Measurements from ENCODE around the gene FRAT2.
"Not testable (repeated sequence)": the region's sequence is repeated elsewhere in the genome, so short reads cannot be mapped to it uniquely, and the experiment has no call there.

Gene FRAT2

DNA sequence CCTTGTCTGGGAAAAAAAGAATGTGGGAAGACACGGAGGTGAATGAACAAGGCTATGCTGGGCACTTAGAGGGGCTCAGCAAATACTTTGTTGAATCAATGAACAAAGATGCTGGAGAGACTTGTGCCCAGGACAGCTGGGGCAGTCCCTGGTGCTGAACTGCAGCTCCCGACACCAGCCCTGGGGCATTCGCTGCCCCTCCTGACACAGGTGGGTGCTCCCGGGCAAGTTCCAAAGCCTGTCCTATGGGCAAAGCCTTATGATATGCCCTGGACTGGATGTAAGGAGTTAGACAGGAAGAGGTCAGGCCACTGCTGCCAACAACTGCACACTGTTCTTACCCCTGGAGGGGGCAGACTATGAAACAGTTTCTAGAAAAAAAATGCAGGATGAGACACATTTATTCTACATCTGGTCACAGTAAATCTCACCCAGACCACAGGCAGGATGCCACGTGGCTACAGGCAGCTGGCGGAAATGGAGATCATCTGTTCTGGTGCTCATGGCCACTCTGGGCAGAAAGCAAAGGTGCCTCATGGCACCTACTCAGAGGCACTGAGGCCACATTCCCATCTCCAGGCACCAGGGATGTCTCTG lies 21.9 kb upstream of the FRAT2 start:
- DNase-seq (ENCODE audit: low spot score): no peak

GRCh38 chr10:97355571-97355975 lies 21.0 kb upstream of the FRAT2 start:
- DNase-seq (ENCODE audit: low spot score): no peak

DNA sequence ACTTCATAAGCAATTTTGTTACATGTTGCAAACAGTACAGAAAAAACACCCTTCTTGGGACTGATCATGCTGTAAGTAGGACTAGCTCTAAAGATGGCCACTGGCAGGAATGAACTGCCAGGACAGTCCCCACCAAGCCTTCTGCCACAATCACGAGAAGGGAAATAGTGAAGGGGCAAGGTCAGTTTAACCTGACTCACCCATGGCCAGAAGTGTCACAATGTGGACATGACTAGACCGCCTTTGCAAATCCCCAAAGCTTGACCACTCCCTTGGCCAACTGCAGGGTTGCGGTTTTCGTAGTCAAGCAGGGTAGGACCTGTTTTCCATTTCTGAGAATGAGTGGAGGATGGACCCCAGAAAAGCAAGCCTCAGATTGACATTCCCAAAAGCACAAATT lies 19.4 kb upstream of the FRAT2 start:
- no peak for DNase-seq (ENCODE audit: low spot score)

DNA sequence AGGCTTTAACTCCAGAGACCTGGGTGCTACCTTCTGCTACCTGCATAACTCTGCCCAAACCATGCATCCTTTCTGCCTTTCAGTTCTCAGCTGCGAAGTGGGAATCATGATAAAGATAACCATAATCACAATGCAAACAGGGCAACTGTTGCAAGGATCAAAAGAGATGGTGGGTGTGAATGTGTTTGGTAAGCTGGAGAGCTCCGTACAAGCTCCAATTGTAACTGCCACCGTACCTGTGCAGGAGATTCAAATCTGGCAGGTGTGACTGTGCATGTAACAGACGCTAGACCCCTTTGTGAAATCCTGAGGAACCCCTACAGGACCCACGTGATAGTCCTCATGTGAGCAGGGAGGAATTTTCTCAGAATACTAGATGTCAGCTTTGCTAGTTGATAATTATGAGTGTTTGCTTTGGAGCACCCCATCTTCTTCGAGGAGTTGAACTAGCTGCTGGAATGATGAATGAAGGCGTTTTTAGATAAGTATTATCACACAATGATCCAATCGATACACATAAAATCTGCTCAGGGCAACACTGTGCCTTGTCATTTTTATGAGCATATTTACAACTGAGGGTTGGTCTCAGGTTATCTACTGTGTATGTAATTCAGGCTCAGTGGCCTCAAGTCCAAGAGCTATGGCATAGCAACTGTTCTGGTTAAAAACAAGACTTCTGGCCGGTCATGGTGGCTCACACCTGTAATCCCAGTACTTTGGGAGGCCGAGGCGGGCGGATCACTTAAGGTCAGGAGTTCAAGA lies 15.4 kb upstream of the FRAT2 start:
- DNase-seq (ENCODE audit: low spot score): no peak

DNA sequence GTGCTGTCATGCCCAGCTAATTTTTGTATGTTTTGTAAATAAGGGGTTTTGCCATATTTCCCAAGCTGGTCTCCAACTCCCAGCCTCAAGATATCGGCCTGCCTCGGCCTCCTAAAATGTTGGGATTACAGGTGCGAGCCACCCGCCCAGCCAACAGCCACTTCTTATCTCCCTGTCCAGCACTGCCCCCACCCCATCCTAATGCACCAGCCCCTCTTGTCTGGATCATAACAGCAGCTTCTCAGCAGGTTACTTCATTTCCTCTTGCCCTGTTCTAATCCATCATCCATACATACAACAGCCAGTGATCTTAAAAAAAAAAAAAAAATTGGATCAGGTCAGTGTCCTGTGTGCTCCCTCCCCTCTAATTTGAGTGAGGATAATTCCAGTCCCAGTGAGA lies 12.8 kb upstream of the FRAT2 start:
- no peak for DNase-seq (ENCODE audit: low spot score)

GRCh38 chr10:97343664-97344063 lies 9.1 kb upstream of the FRAT2 start:
- DNase-seq (ENCODE audit: low spot score): not testable (repeated sequence)

DNA sequence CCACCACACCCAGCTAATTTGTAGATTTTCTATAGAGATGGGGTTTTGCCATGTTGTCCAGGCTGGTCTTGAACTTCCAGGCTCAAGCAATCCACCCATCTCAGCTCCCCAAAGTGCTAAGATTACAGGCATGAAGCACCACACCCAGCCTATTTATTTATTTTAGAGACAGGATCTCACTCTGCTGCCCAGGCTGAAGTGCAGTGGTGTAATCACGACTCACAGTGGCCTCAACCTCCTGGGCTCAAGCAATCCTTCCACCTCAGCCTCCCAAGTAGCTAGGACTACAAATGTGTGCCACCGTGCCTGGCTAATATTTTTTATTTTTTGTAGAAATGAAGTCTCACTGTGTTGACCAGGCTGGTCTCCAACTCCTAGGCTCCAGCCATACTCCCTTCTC lies 6.9 kb upstream of the FRAT2 start:
- DNase-seq (ENCODE audit: low spot score): no peak

- DNase-seq (ENCODE audit: low spot score): no peak
These were observed 3.5 kb upstream of the FRAT2 start for GRCh38 chr10:97338041-97338440.

GRCh38 chr10:97336942-97337831 lies 2.7 kb upstream of the FRAT2 start:
- peak; percentile 64 for DNase-seq (ENCODE audit: low spot score)

DNA sequence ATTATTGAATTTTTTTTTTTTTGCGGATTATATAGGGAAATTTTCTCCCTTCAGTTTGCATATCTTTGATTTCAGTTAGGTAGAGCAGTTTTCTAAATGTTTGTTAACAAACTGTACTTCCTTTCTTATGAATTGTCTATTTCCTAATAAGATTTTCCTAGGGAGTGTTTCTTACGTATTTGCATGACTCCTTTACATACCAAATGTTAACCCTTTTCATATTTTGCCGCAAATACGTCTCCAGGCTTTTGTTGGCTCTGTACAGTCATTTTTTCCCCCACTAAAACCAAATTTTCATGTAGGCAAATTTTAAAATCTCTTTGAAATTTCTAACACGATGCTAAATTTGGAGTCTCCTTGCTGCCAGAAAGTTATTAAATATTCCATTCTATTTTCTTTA lies 1.9 kb upstream of the FRAT2 start:
- no peak for DNase-seq (ENCODE audit: low spot score)

DNA sequence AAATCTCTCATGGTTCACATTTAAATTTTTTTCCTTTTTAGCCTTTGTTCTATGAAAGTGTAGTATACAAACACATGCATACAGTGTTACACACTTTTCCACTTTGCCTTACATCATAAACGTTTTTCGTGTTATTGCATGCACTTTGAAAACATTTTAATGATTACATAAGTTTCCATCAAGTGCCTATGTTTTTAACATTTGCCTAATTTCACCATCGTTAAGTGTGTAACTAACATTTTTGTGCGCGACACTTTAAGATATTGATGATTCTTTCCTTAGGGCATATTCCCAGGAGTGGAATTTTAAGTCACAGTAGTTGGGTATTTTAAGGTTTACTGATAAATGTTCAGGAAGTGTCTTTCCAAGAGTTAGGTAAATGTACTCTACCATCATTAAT lies 1.5 kb upstream of the FRAT2 start:
- DNase-seq (ENCODE audit: low spot score): no peak

DNA sequence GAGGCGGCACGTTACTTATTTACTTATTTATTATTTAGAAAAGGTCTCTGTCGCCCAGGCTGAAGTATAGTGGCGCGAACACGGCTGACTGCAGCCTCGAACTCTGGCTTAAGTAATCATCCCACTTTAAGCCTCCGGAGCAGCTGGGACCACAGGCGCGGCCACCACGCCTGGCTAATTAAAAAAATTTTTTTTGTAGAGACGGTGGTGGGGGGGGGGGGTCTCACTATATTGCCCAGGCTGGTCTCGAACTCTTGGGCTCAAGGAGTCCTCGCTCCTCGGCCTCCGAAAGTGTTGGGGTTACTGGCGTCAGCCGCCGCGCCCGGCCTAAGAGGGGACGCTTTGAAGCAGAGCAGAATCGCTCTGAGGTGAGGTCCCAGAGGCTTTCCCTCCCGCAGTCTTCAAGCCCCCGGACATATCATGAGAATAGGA lies 675 bp upstream of the FRAT2 start:
- no peak for DNase-seq (ENCODE audit: low spot score)

- peak; percentile 36 for DNase-seq (ENCODE audit: low spot score)
These were observed 744 bp downstream of the FRAT2 start for GRCh38 chr10:97333601-97334369.

DNA sequence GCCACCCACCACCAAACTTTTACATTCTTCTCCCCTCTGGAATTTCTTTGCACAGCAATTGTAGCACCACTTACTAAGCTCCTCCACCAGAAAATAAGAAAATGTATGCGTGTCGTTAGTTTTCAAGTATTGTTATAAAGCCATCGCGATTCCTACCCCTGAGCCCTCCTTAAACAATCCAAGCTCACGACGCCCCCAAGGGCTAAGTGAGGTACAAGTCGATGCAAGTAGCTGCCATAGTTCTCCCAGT lies 1.3 kb downstream of the FRAT2 start:
- peak; percentile 48 for DNase-seq (ENCODE audit: low spot score)

GRCh38 chr10:97332591-97333350 lies 1.8 kb downstream of the FRAT2 start:
- peak; percentile 66 for DNase-seq (ENCODE audit: low spot score)

GRCh38 chr10:97331153-97331703 lies 3.3 kb downstream of the FRAT2 start:
- no peak for DNase-seq (ENCODE audit: low spot score)

DNA sequence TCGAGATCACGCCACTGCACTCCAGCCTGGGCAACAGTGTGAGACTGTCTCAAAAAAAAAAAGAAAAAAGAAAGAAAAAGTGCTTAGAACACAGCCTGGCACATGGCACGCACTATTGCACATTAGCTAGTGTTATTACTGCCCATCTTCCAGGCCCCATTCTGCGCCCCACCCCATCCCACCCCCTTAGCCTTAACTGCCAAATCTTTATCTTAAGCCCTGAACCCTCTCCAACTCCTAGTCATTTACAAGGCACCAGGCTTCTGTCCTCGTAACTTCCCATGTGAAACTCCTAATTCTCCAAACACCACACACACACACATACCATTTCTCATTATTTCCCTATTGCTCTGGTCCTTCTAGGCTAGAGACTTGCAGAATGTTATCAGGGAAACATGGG lies 4.8 kb downstream of the FRAT2 start:
- DNase-seq (ENCODE audit: low spot score): no peak

GRCh38 chr10:97328646-97329453 lies 5.7 kb downstream of the FRAT2 start:
- no peak for DNase-seq (ENCODE audit: low spot score)

GRCh38 chr10:97327348-97328294 lies 6.9 kb downstream of the FRAT2 start:
- DNase-seq (ENCODE audit: low spot score): no peak

All from SW480 (cell line).